GM23338 (cell line): ENCODE data around the gene FNDC3A. TPM values are rescaled to one million over a fixed set of nuclear protein-coding genes. Genes with fewer than 3 reads are reported as not detected.
A peak's percentile ranks its signal among the peaks of the same experiment; 100 is the strongest.

Source experiments
- ATAC-seq: fragments of 200-7000 bp; cut with Tn5 transposase; 3 replicates; pipeline ENCODE4 v1.9.1; 2020
- DNase-seq: peaks from one replicate; pipeline ENCODE4 v3.0.0-alpha.2; 2015; ENCODE audit warnings: low spot score
- H2AFZ ChIP-seq: fragments of 200-600 bp; sonication (generic); 2 replicates; pipeline ENCODE4 v1.8.0; 2016; ENCODE audit warnings: antibody characterized with exemption, mild to moderate bottlenecking, moderate library complexity
- H3F3A ChIP-seq: fragments of 200-600 bp; sonication (generic); replicated peaks from 2 replicates; pipeline ENCODE4 v1.8.0; 2017; ENCODE audit warnings: antibody characterized with exemption, mixed run types, low read depth
- H3K27ac ChIP-seq: fragments of 200-600 bp; sonication (generic); 2 replicates; pipeline ENCODE4 v1.6.1; 2016; ENCODE audit warnings: low read depth
- H3K27me3 ChIP-seq: fragments of 200-600 bp; sonication (generic); 2 replicates; pipeline ENCODE4 v1.8.0; 2016; ENCODE audit warnings: mild to moderate bottlenecking, mixed run types, moderate library complexity; ENCODE audit not compliant: insufficient read depth
- H3K36me3 ChIP-seq: fragments of 200-600 bp; sonication (generic); 2 replicates; pipeline ENCODE4 v1.8.0; 2016; ENCODE audit warnings: mild to moderate bottlenecking; ENCODE audit not compliant: insufficient read depth
- H3K4me1 ChIP-seq: fragments of 200-600 bp; sonication (generic); 2 replicates; pipeline ENCODE4 v1.8.0; 2016; ENCODE audit warnings: mild to moderate bottlenecking, moderate library complexity; ENCODE audit not compliant: insufficient read depth
- H3K4me2 ChIP-seq: fragments of 200-600 bp; sonication (generic); 2 replicates; pipeline ENCODE4 v1.7.1; 2017; ENCODE audit warnings: mixed run types
- H3K4me3 ChIP-seq: fragments of 200-600 bp; sonication (generic); 2 replicates; pipeline ENCODE4 v1.6.1; 2016; ENCODE audit warnings: mixed run types
- H3K79me2 ChIP-seq: fragments of 200-600 bp; sonication (generic); replicated peaks from 2 replicates; pipeline ENCODE4 v1.8.0; 2017; ENCODE audit warnings: mild to moderate bottlenecking; ENCODE audit not compliant: insufficient read depth
- H3K9me2 ChIP-seq: fragments of 200-600 bp; sonication (generic); 2 replicates; pipeline ENCODE4 v1.8.0; 2017; ENCODE audit not compliant: insufficient read depth
- H4K20me1 ChIP-seq: fragments of 200-600 bp; sonication (generic); replicated peaks from 2 replicates; pipeline ENCODE4 v1.8.0; 2017; ENCODE audit warnings: mild to moderate bottlenecking; ENCODE audit not compliant: insufficient read depth
- H3K27ac Mint-ChIP-seq: 2 replicates; pipeline ENCODE4 v1.8.0; 2020; ENCODE audit warnings: inconsistent platforms, mild to moderate bottlenecking, moderate library complexity, mixed read lengths
- H3K27me3 Mint-ChIP-seq: 3 replicates; pipeline ENCODE4 v1.8.0; 2022; ENCODE audit warnings: low read depth, mild to moderate bottlenecking, moderate library complexity, mixed read lengths, inconsistent platforms; ENCODE audit not compliant: insufficient read depth, poor library complexity
- H3K36me3 Mint-ChIP-seq: 3 replicates; pipeline ENCODE4 v1.8.0; 2021; ENCODE audit warnings: low read depth, mild to moderate bottlenecking, inconsistent platforms, moderate library complexity, mixed read lengths
- H3K4me1 Mint-ChIP-seq: 3 replicates; pipeline ENCODE4 v1.8.0; 2020; ENCODE audit warnings: mild to moderate bottlenecking, inconsistent platforms, mixed read lengths
- H3K4me3 Mint-ChIP-seq: 3 replicates; pipeline ENCODE4 v1.8.0; 2021; ENCODE audit warnings: moderate library complexity, mild to moderate bottlenecking, inconsistent platforms, mixed read lengths
- H3K9me3 Mint-ChIP-seq: 3 replicates; pipeline ENCODE4 v1.8.0; 2020; ENCODE audit warnings: moderate library complexity, mild to moderate bottlenecking, inconsistent platforms, mixed read lengths
- CREB1 ChIP-seq: fragments of 250-450 bp; sonication (Bioruptor Pico); IDR thresholded peaks from 2 replicates; pipeline ENCODE4 v1.5.0; 2020; ENCODE audit warnings: low read depth, mild to moderate bottlenecking, moderate library complexity
- CTCF ChIP-seq, 2 experiments: fragments of 200-600 bp in 1 of 2; sonication (generic) in 1 of 2; conservative IDR thresholded peaks; 2 replicates each; pipeline versions ENCODE4 v1.5.1 to v1.6.1; 2016 to 2017; ENCODE audit warnings: antibody characterized with exemption in 2 of 2, low read depth in 2 of 2, mild to moderate bottlenecking in 2 of 2, moderate library complexity in 1 of 2
- ETS1 ChIP-seq: IDR thresholded peaks from 2 replicates; pipeline ENCODE4 v1.6.1; 2016; ENCODE audit warnings: antibody characterized with exemption
- EZH2 ChIP-seq: fragments of 200-600 bp; sonication (generic); IDR thresholded peaks from one replicate; pipeline ENCODE4 v1.8.0; 2017; ENCODE audit warnings: antibody characterized with exemption, mild to moderate bottlenecking, low read depth; ENCODE audit not compliant: unreplicated experiment
- EZH2phosphoT487 ChIP-seq: fragments of 200-600 bp; sonication (generic); IDR thresholded peaks from one replicate; pipeline ENCODE4 v1.8.1; 2018; ENCODE audit warnings: antibody characterized with exemption; ENCODE audit not compliant: unreplicated experiment
- JUNB ChIP-seq: IDR thresholded peaks from one replicate; pipeline ENCODE4 v1.6.1; 2016; ENCODE audit warnings: antibody characterized with exemption; ENCODE audit not compliant: unreplicated experiment
- NANOG ChIP-seq: IDR thresholded peaks from 2 replicates; pipeline ENCODE4 v1.6.1; 2016; ENCODE audit warnings: antibody characterized with exemption, borderline replicate concordance
- POLR2AphosphoS5 ChIP-seq: IDR thresholded peaks from 2 replicates; pipeline ENCODE4 v1.6.1; 2016; ENCODE audit warnings: antibody characterized with exemption, low read depth
- REST ChIP-seq: IDR thresholded peaks from one replicate; pipeline ENCODE4 v1.6.1; 2018; ENCODE audit warnings: antibody characterized with exemption; ENCODE audit not compliant: unreplicated experiment
- STAT1 ChIP-seq: IDR thresholded peaks from one replicate; pipeline ENCODE4 v1.6.1; 2016; ENCODE audit warnings: antibody characterized with exemption; ENCODE audit not compliant: unreplicated experiment
- ZNF114 ChIP-seq: fragments of 250-450 bp; sonication (Bioruptor Pico); IDR thresholded peaks from 2 replicates; pipeline ENCODE4 v1.5.0; 2020; ENCODE audit warnings: mild to moderate bottlenecking, moderate library complexity
- ZNF331 ChIP-seq: fragments of 250-450 bp; sonication (Bioruptor Pico); IDR thresholded peaks from 2 replicates; pipeline ENCODE4 v1.5.0; 2020; ENCODE audit warnings: low read depth, mild to moderate bottlenecking, moderate library complexity
- ZNF462 ChIP-seq: fragments of 250-450 bp; sonication (Bioruptor Pico); IDR thresholded peaks from 2 replicates; pipeline ENCODE4 v1.5.0; 2020; ENCODE audit warnings: mild to moderate bottlenecking, moderate library complexity
- polyA plus RNA-seq: library from polyadenylated mRNA; unstranded; fragments of >200 nt; fragmentation: Nextera tagmentation; extraction: Ambion mirVana; gene quantifications from 2 replicates; pipeline ENCODE4 v1.2.1, GENCODE V29; 2016
- total RNA-seq: library from RNA; depleted of rRNA; stranded (reverse); fragments of >200 nt; shearing (Covaris generic); gene quantifications from 2 replicates; pipeline ENCODE4 v1.2.3, GENCODE V29; 2014

The FNDC3A gene
- total and polyA plus RNA-seq, 2 experiments from 2014 or later: 10.3 to 31.1 TPM

- H3F3A ChIP-seq: no peaks in the 10 kb centered on the region
- Mint-ChIP-seq H3K4me1 (peaks cover 14% of the 10 kb centered on the region), H3K9me3 (no peaks in the 10 kb centered on the region), H3K4me3 (no peak overlapping the region), H3K27me3 (peaks cover 1% of the 10 kb centered on the region), H3K36me3 (peaks cover 29% of the 10 kb centered on the region), H3K27ac (peak overlapping the region; percentile 64)
- H3K4me1 ChIP-seq: peaks cover 12% of the 10 kb centered on the region
- no peak overlapping the region for H3K4me2 ChIP-seq
- H3K79me2 ChIP-seq: no peaks in the 10 kb centered on the region; the same call in 1 of the 2 replicates
- no peak overlapping the region for H3K27ac ChIP-seq
- ATAC-seq (no peak), DNase-seq (no peak)
- no peak overlapping the region for H2AFZ ChIP-seq
- H4K20me1 ChIP-seq: no peaks in the 10 kb centered on the region; the same call in 1 of the 2 replicates
- no peak overlapping the region for H3K4me3 ChIP-seq
- no peaks in the 10 kb centered on the region for H3K36me3 ChIP-seq
- no peaks in the 10 kb centered on the region for H3K9me2 ChIP-seq
- H3K27me3 ChIP-seq: no peaks in the 10 kb centered on the region
- TF ChIP-seq STAT1: no peak
- no peak for TF ChIP-seq EZH2phosphoT487
- TF ChIP-seq POLR2AphosphoS5: no peak
- no peak for TF ChIP-seq CTCF (conservative IDR thresholded peaks at IDR 0.05; ENCODE audit: low read depth in 2 of 2)
- no peak for TF ChIP-seq NANOG
- no peak for TF ChIP-seq ZNF462 (CRISPR knock-in tag)
- no peak for TF ChIP-seq JUNB
- no peak for TF ChIP-seq REST
- TF ChIP-seq ETS1: no peak
- no peak for TF ChIP-seq EZH2
- no peak for TF ChIP-seq ZNF114
- no peak for TF ChIP-seq ZNF331
- TF ChIP-seq CREB1: no peak
These were observed 83.0 kb downstream of the FNDC3A start for GRCh38 chr13:49058761-49059160.
